ENCODE results near the gene R3HDM4.

DNA sequence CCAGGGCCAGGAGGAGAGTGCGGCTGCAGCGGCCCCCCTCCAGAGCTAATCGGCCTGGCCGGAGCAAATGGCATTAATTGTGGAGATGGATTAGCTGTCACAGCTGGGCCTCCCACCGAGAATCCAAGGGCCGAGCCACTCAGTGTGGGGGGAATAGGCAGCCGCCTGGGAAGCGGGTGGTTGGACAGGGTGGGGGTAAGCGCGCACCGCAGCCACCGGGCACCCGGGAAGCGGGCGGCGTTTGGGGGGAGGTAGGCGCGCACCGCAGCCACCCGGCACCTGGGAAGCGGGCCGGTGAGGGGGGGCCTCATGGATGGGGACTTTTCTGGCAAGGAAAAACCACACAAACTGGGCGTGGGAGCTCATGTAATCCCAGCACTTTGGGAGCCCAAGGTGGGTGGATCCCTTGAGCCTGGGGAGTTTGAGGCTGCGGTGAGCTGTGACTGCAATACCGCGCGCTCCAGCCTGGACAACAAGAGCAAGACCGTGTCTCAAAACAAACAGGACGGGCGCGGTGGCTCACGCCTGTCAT is 9.7 kb downstream of the R3HDM4 start:
- no peak for TF ChIP-seq REST (IDR thresholded peaks at IDR 0.05; ENCODE audit: insufficient read depth in 1 of 2, low read depth in 2 of 2, low read length in 2 of 2)
- no peak for TF ChIP-seq SIN3A (IDR thresholded peaks at IDR 0.05; ENCODE audit: borderline replicate concordance, insufficient read depth, low read length)
- TF ChIP-seq POLR2AphosphoS5 (IDR thresholded peaks at IDR 0.05; ENCODE audit: low read depth, low read length) = no peak
- TF ChIP-seq TAF1 (IDR thresholded peaks at IDR 0.05; ENCODE audit: borderline replicate concordance, insufficient read depth, low read length) = no peak
- TF ChIP-seq FOXP2 (optimal IDR thresholded peaks at IDR 0.05; ENCODE audit: borderline replicate concordance, extremely low read depth, extremely low read length, insufficient read depth) = no peak
